Muscle of leg (tissue), 11 donors: ENCODE data around the gene PCDHA11. TPM values are rescaled to one million over a fixed set of nuclear protein-coding genes. Genes with fewer than 3 reads are reported as not detected.
"Not testable (repeated sequence)": the region's sequence is repeated elsewhere in the genome, so short reads cannot be mapped to it uniquely, and the experiment has no call there.

Source experiments
- DNase-seq: peaks from one replicate; pipeline ENCODE4 v3.0.0; 2013
- H3K27ac ChIP-seq: one replicate; pipeline ENCODE4 v1.5.1; 2013; ENCODE audit warnings: mild to moderate bottlenecking, low read length, control low read depth
- H3K27me3 ChIP-seq: one replicate; pipeline ENCODE4 v1.6.1; 2013; ENCODE audit warnings: low read length; ENCODE audit not compliant: control insufficient read depth, insufficient read depth
- H3K36me3 ChIP-seq: one replicate; pipeline ENCODE4 v1.6.1; 2013; ENCODE audit warnings: low read length; ENCODE audit not compliant: control insufficient read depth, insufficient read depth
- H3K4me1 ChIP-seq: one replicate; pipeline ENCODE4 v1.6.1; 2013; ENCODE audit warnings: low read length; ENCODE audit not compliant: control insufficient read depth, insufficient read depth
- H3K4me3 ChIP-seq: one replicate; pipeline ENCODE4 v1.5.1; 2013; ENCODE audit warnings: low read length, control low read depth
- H3K9me3 ChIP-seq: replicated peaks from 2 replicates; pipeline ENCODE4 v1.6.1; 2013; ENCODE audit warnings: low read depth, low read length; ENCODE audit not compliant: control insufficient read depth
- WGBS: methylation state at CpG from one replicate; pipeline ENCODE4 v1.1.5; 2013; ENCODE audit warnings: missing lambda C conversion rate; ENCODE audit not compliant: insufficient coverage; 5-methylcytosine and 5-hydroxymethylcytosine counted together
- polyA plus RNA-seq, 8 donors: library from polyadenylated mRNA; unstranded; fragments of 120-200 nt; gene quantifications; one replicate each; pipeline versions ENCODE4 v1.2.1 to v1.2.3, GENCODE V29; 2013; ENCODE audit warnings: inconsistent platforms in 1 of 8, low replicate concordance in 1 of 8; ENCODE audit not compliant: insufficient read length in 8 of 8, insufficient read depth in 1 of 8
- total RNA-seq: library from RNA; stranded (reverse); fragments of 120-200 nt; gene quantifications from one replicate; pipeline ENCODE4 v1.2.4, GENCODE V29; 2013

Gene PCDHA11
- total and polyA plus RNA-seq, 9 donors, result 0.04 to 0.43 (median 0.09) TPM; not detected in 3

GRCh38 chr5:140849831-140850634, 18.7 kb upstream of the PCDHA11 start:
- H3K27ac ChIP-seq, H3K36me3 ChIP-seq, H3K4me1 ChIP-seq, H3K4me3 ChIP-seq, DNase-seq, H3K27me3 ChIP-seq, H3K9me3 ChIP-seq: not testable (repeated sequence)
- WGBS, result 37% methylated on average over 84 of the region's 101 CpGs

GRCh38 chr5:140855772-140856674, 12.7 kb upstream of the PCDHA11 start, which contains the start of gene PCDHA10:
Gene PCDHA10, plus strand, starts transcription at chr5:140855897. Its CDS starts 152 bp downstream, at chr5:140856049.
- H3K9me3 ChIP-seq, result peaks cover 11% of the 10 kb centered on the region
- WGBS, result 20% methylated on average over 1 of the region's 44 CpGs
- H3K36me3 ChIP-seq, result no peaks in the 10 kb centered on the region
- no peak for DNase-seq
- no peak within 1 kb of the TSS for H3K4me3 ChIP-seq
- H3K27ac ChIP-seq, result no peak within 1 kb of the TSS
- H3K4me1 ChIP-seq, result no peaks in the 10 kb centered on the region
- no peaks in the 10 kb centered on the region for H3K27me3 ChIP-seq

GRCh38 chr5:140857177-140857986, 11.4 kb upstream of the PCDHA11 start:
- Histone ChIP-seq H3K9me3 (peaks cover 21% of the 10 kb centered on the region), H3K4me3 (no peak overlapping the region), H3K27me3 (peaks cover 2% of the 10 kb centered on the region), H3K36me3 (no peaks in the 10 kb centered on the region), H3K4me1 (no peaks in the 10 kb centered on the region), H3K27ac (no peak overlapping the region)
- WGBS, result 56% methylated on average over 73 of the region's 94 CpGs
- no peak for DNase-seq

GRCh38 chr5:140857987-140858240, 10.8 kb upstream of the PCDHA11 start:
- no peak for DNase-seq
- Histone ChIP-seq H3K36me3 (no peaks in the 10 kb centered on the region), H3K27ac (no peak overlapping the region), H3K4me3 (no peak overlapping the region), H3K4me1 (no peaks in the 10 kb centered on the region), H3K27me3 (peaks cover 2% of the 10 kb centered on the region), H3K9me3 (peaks cover 25% of the 10 kb centered on the region)
- WGBS, result 64% methylated on average over 22 of the region's 22 CpGs

GRCh38 chr5:140862441-140863295, 6.1 kb upstream of the PCDHA11 start:
- WGBS, result 43% methylated on average over 76 of the region's 76 CpGs
- peaks cover 22% of the 10 kb centered on the region for H3K9me3 ChIP-seq
- H3K27me3 ChIP-seq, result peaks cover 2% of the 10 kb centered on the region
- H3K4me3 ChIP-seq, result no peak overlapping the region
- H3K4me1 ChIP-seq, result no peaks in the 10 kb centered on the region
- no peak overlapping the region for H3K27ac ChIP-seq
- no peaks in the 10 kb centered on the region for H3K36me3 ChIP-seq
- no peak for DNase-seq

- 40% methylated on average over 3 of the region's 5 CpGs for WGBS
- Histone ChIP-seq H3K27me3 (peaks cover 2% of the 10 kb centered on the region), H3K4me1 (no peaks in the 10 kb centered on the region), H3K9me3 (peaks cover 23% of the 10 kb centered on the region), H3K4me3 (no peak overlapping the region), H3K36me3 (no peaks in the 10 kb centered on the region), H3K27ac (no peak overlapping the region)
- no peak for DNase-seq
Observed at GRCh38 chr5:140869555-140869886, 764 bp downstream of the PCDHA11 start.

- no peaks in the 10 kb centered on the region for H3K4me1 ChIP-seq
- H3K4me3 ChIP-seq, result no peak overlapping the region
- H3K27ac ChIP-seq, result no peak overlapping the region
- 43% methylated on average over 114 of the region's 114 CpGs for WGBS
- no peaks in the 10 kb centered on the region for H3K36me3 ChIP-seq
- H3K9me3 ChIP-seq, result peaks cover 27% of the 10 kb centered on the region
- DNase-seq, result no peak
- peaks cover 2% of the 10 kb centered on the region for H3K27me3 ChIP-seq
Observed at GRCh38 chr5:140870221-140871201, 1.8 kb downstream of the PCDHA11 start.

- peaks cover 5% of the 10 kb centered on the region for H3K27me3 ChIP-seq
Observed at GRCh38 chr5:140875085-140876065, 6.6 kb downstream of the PCDHA11 start, which contains the start of gene PCDHA12. Gene PCDHA12, plus strand, starts transcription at chr5:140875308. Its CDS starts 165 bp downstream, at chr5:140875473.

More at GRCh38 chr5:140875085-140876065, 6.6 kb downstream of the PCDHA11 start, which contains the start of gene PCDHA12:
- Histone ChIP-seq H3K36me3 (no peaks in the 10 kb centered on the region), H3K27ac (no peak within 1 kb of the TSS), H3K4me3 (no peak within 1 kb of the TSS), H3K4me1 (no peaks in the 10 kb centered on the region), H3K9me3 (peaks cover 32% of the 10 kb centered on the region)
- WGBS, result 13% methylated on average over 29 of the region's 47 CpGs
- no peak for DNase-seq
